Stimulated activated CD8-positive, alpha-beta memory T cell treated with anti-CD3 and anti-CD28 coated beads, Interleukin-4, amount 100 ng/mL, for 24 hours (primary cell): ENCODE results near the gene PPP6R1.

Experiments
- DNase-seq: peaks from one replicate; pipeline ENCODE4 v3.0.0-alpha.2; 2020; ENCODE audit warnings: low read depth

PPP6R1 gene

GRCh38 chr19:55279770-55280643, 21.2 kb upstream of the PPP6R1 start, which contains the start of gene HSPBP1:
TSS of gene HSPBP1 (minus strand) at chr19:55280110. CDS start at chr19:55279608, 502 bp downstream.
- DNase-seq = peak; percentile 91

- no peak for DNase-seq
These were observed 20.5 kb upstream of the PPP6R1 start for GRCh38 chr19:55279340-55279739.

DNA sequence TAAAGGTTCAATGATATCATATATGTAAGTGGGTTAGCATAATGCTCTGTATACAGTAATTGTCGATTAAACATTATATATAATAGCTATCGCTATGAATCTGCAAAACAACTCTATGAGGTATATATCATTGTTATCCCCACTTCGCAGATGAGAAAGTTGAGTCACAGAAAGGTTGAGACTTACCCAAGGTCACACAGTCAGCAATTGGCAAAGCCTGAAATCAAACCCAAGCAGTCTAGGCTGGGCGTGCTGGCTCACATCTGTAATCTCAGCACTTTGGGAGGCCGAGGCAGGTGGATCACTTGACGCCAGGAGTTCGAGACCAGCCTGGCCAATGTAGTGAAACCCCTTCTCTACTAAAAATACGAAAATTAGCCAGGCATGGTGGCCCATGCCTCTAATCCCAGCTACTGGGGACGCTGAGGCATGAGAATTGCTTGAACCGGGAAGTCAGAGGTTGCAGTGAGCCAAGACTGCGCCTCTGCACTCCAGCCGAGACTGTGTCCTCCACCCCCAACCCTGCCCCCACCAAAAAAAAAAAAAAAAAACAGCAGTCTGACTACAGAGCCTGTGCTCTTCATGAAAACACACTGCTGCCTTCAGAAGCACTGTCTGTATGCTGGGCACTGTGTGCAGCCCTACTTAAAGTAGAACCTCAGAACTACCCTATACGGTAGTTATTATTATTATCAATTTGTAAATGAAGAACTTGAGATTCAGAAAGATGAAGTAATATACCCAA, 19.7 kb upstream of the PPP6R1 start:
- no peak for DNase-seq

DNA sequence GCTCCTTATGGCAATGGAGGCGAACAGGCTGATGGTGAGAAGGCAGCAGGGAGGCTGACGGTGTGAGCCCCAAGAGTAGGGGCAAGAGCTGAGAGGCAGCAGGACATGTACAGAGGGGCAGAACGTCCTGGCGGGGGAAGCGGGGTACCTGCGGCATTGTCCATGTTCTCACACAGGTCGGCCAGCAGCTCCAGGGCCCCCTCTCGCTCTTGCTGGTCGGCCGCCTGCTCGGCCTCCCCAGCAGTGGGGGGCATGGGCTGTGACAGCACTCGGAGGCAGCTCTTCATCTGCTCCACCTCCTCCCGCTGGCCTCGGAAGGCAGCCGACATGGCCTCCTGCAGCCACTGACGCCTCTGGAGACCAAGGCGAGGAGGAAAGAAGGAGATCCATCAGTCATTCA, 18.7 kb upstream of the PPP6R1 start:
- no peak for DNase-seq

GRCh38 chr19:55276720-55277430, 18.1 kb upstream of the PPP6R1 start:
- DNase-seq = no peak

- no peak for DNase-seq
These were observed 17.3 kb upstream of the PPP6R1 start for GRCh38 chr19:55275851-55276719.

DNA sequence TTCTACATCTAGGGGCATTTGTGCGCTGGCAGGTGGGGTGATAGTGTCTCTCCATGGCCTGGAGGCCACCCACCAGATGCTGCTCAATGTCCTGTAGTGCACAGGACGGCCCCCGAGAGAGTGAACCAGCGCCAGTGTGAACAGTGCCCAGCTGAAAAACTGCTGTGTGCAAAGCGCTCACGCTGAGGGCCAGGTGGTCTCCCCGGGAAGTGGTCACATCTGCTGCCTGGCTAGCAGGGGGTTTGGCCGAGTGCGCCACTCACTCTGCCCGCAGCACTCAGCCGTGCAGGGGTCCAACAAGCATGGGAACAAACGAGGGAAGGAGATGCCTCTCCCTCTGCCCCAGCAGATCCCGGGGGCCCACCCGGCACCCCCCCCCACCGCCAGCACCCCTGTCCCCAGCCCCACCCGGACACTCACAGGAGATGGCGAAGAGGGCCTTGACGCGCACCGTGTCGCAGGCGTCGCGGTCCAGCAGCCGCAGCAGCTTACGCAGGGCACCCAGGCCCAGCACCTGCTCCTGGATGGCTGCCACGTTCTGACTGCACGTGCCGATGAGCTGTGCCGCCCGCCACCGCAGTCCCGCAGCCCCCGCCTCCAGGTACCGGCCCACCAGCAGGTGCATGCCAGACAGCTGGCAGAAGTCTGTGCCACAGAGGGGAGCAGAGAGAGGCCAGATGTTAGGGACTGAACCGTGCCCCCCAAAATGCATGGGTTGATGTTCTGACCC, 15.3 kb upstream of the PPP6R1 start:
- DNase-seq = no peak

DNA sequence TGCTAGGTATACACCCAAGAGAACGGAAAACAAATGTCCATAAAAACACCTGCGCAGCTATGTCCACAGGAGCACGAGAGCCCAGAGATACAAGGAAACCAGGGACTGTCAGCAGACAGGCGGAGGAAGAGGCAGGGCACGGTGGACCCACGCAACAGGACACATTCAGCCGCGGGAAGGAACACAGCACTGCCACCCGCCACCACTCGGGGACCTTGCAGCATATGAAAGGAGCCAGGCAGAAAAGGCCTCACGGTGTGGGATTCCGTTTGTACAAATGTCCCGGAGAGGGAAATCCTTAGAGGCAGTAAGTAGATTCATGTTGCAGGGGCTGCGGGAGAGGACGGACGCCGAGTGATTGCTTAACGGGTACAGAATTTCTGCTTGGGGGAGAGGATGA, 13.3 kb upstream of the PPP6R1 start:
- no peak for DNase-seq

DNA sequence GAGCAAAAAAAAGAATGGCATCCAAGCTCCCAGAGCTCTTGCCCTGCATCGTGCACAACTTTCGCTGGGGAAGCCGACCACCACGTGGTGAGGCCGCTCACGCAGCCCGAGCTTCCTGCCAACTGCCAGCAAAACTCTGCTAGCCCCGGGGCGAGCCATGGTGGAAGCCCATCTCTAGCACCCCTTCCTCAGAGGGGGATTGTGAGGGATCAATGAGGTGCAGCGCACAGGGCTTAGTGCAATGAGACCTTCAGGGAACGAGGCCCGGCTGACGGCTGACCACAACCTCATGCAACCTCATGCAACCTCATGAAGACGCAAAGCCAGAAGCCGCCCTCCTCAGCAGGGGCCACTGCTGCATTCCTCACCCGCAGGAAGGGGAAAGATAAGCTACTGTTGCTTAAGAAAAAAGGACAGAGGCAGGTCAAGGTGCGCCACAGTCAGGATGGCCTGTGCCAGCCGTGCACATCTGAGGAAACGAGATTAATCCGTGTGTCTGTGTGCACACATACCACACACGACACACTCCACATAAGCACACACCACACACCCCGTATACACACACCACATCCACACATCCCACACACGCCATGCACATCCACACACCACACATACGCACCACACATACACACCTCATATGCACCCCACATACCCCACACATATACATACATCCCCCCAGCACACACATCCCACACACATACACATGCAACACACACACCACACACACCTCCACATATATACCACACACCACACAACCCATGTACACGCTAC, 11.5 kb upstream of the PPP6R1 start:
- DNase-seq = no peak

DNA sequence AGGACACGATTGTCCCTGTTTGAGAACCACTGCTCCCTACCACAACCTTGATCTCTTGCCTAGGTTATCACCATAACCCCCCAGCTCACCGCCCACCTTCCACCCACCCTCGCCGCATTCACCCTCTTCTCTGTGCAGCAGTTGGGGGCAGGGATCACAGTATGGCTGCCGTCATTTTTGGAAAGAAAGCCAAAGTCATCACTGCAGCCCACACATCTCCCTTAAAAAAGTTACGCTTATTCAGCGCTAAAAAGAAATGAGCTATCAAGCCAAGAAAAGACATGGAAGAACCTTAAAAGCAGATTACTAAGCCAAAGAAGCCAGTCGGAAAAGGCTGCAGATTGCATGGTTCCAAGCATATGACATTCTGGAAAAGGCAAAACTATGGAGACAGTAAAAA, 10.5 kb upstream of the PPP6R1 start:
- DNase-seq = no peak

- no peak for DNase-seq
These were observed 8.0 kb upstream of the PPP6R1 start for GRCh38 chr19:55266840-55267239.

GRCh38 chr19:55266404-55266803, 7.6 kb upstream of the PPP6R1 start:
- no peak for DNase-seq

- no peak for DNase-seq
These were observed 7.0 kb upstream of the PPP6R1 start for GRCh38 chr19:55265723-55266386.

GRCh38 chr19:55265173-55265572, 6.4 kb upstream of the PPP6R1 start:
- no peak for DNase-seq

DNA sequence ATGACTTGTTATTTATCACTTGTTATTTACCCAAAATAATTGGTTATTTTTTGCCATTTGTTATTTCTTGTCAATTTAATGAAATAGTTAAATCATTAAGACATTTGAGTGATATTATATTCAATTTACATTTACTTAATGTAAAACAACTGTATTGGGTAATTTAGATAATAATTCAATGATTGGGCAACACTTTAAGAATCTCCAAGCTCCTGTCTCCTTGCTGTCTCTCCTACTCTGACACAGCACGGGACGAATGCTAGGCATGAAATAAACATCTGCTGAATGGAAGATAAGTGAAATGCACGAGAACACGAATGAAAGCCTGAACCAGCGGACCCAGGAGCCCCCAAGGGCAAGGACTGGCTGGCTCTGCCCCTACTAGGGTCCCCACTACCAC, 5.7 kb upstream of the PPP6R1 start:
- DNase-seq = no peak

DNA sequence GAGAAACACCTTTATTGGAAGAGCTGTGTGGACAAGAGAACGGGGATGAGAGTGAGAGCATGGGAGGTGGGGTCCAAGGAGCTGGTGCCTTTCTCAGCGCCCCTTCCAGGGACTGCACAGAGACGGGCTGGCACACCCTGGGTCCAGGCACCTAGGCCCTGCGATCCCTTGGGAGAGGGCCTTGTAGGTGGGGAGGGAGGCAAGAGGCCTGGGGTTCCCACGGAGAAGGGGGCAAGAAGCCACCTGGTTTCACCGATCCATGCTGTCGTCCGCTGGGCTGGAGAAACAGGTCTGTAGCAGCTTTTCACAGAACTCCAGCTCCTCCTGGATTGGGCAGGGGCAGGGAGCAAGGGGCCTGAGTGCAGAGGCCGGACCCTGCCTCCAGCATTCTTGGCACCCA, 3.5 kb upstream of the PPP6R1 start:
- DNase-seq = no peak

GRCh38 chr19:55261671-55262126, 2.9 kb upstream of the PPP6R1 start:
- no peak for DNase-seq

DNA sequence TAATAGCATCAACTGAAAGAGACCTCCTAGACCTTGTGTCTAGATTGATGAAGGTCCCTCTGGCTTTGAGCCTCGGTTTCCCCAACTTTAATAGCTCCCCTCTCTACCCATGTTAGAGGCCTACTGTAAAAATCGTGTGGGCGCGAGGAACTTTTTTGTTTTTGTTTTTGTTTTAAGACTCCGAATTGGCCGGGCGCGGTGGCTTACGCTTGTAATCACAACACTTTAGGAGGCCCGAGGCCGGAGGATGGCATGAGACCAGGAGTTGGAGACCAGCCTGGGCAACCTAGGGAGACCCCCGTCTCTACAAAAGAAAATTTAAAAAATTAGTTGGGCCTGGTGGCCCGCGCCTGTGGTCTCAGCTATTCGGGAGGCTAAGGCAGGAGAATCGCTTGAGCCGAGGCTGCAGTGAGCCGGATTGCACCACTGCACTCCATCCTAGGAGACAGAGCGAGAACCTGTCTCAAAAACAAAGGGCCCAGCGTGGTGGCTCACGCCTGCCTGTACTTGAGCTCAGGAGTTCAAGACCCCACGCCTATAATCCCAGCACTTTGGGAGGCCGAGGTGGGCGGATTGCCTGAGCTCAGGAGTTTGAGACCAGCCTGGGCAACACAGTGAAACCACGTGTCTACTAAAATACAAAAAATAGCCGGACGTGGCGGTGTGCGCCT, 858 bp upstream of the PPP6R1 start:
- no peak for DNase-seq

GRCh38 chr19:55258476-55258827, 365 bp downstream of the PPP6R1 start:
- DNase-seq = no peak
